GM23338 (cell line): ENCODE results near the gene LRMDA. TPM values are rescaled to one million over a fixed set of nuclear protein-coding genes. Genes with fewer than 3 reads are reported as not detected.

Experiments used
- ATAC-seq: fragments of 200-7000 bp; cut with Tn5 transposase; 3 replicates; pipeline ENCODE4 v1.9.1; 2020
- DNase-seq: peaks from one replicate; pipeline ENCODE4 v3.0.0-alpha.2; 2015; ENCODE audit warnings: low spot score
- H2AFZ ChIP-seq: fragments of 200-600 bp; sonication (generic); 2 replicates; pipeline ENCODE4 v1.8.0; 2016; ENCODE audit warnings: antibody characterized with exemption, mild to moderate bottlenecking, moderate library complexity
- H3F3A ChIP-seq: fragments of 200-600 bp; sonication (generic); replicated peaks from 2 replicates; pipeline ENCODE4 v1.8.0; 2017; ENCODE audit warnings: antibody characterized with exemption, mixed run types, low read depth
- H3K27ac ChIP-seq: fragments of 200-600 bp; sonication (generic); 2 replicates; pipeline ENCODE4 v1.6.1; 2016; ENCODE audit warnings: low read depth
- H3K27me3 ChIP-seq: fragments of 200-600 bp; sonication (generic); 2 replicates; pipeline ENCODE4 v1.8.0; 2016; ENCODE audit warnings: mild to moderate bottlenecking, mixed run types, moderate library complexity; ENCODE audit not compliant: insufficient read depth
- H3K36me3 ChIP-seq: fragments of 200-600 bp; sonication (generic); 2 replicates; pipeline ENCODE4 v1.8.0; 2016; ENCODE audit warnings: mild to moderate bottlenecking; ENCODE audit not compliant: insufficient read depth
- H3K4me1 ChIP-seq: fragments of 200-600 bp; sonication (generic); 2 replicates; pipeline ENCODE4 v1.8.0; 2016; ENCODE audit warnings: mild to moderate bottlenecking, moderate library complexity; ENCODE audit not compliant: insufficient read depth
- H3K4me2 ChIP-seq: fragments of 200-600 bp; sonication (generic); 2 replicates; pipeline ENCODE4 v1.7.1; 2017; ENCODE audit warnings: mixed run types
- H3K4me3 ChIP-seq: fragments of 200-600 bp; sonication (generic); 2 replicates; pipeline ENCODE4 v1.6.1; 2016; ENCODE audit warnings: mixed run types
- H3K79me2 ChIP-seq: fragments of 200-600 bp; sonication (generic); replicated peaks from 2 replicates; pipeline ENCODE4 v1.8.0; 2017; ENCODE audit warnings: mild to moderate bottlenecking; ENCODE audit not compliant: insufficient read depth
- H3K9me2 ChIP-seq: fragments of 200-600 bp; sonication (generic); 2 replicates; pipeline ENCODE4 v1.8.0; 2017; ENCODE audit not compliant: insufficient read depth
- H4K20me1 ChIP-seq: fragments of 200-600 bp; sonication (generic); replicated peaks from 2 replicates; pipeline ENCODE4 v1.8.0; 2017; ENCODE audit warnings: mild to moderate bottlenecking; ENCODE audit not compliant: insufficient read depth
- H3K27ac Mint-ChIP-seq: 2 replicates; pipeline ENCODE4 v1.8.0; 2020; ENCODE audit warnings: inconsistent platforms, mild to moderate bottlenecking, moderate library complexity, mixed read lengths
- H3K27me3 Mint-ChIP-seq: 3 replicates; pipeline ENCODE4 v1.8.0; 2022; ENCODE audit warnings: low read depth, mild to moderate bottlenecking, moderate library complexity, mixed read lengths, inconsistent platforms; ENCODE audit not compliant: insufficient read depth, poor library complexity
- H3K36me3 Mint-ChIP-seq: 3 replicates; pipeline ENCODE4 v1.8.0; 2021; ENCODE audit warnings: low read depth, mild to moderate bottlenecking, inconsistent platforms, moderate library complexity, mixed read lengths
- H3K4me1 Mint-ChIP-seq: 3 replicates; pipeline ENCODE4 v1.8.0; 2020; ENCODE audit warnings: mild to moderate bottlenecking, inconsistent platforms, mixed read lengths
- H3K4me3 Mint-ChIP-seq: 3 replicates; pipeline ENCODE4 v1.8.0; 2021; ENCODE audit warnings: moderate library complexity, mild to moderate bottlenecking, inconsistent platforms, mixed read lengths
- H3K9me3 Mint-ChIP-seq: 3 replicates; pipeline ENCODE4 v1.8.0; 2020; ENCODE audit warnings: moderate library complexity, mild to moderate bottlenecking, inconsistent platforms, mixed read lengths
- CREB1 ChIP-seq: fragments of 250-450 bp; sonication (Bioruptor Pico); IDR thresholded peaks from 2 replicates; pipeline ENCODE4 v1.5.0; 2020; ENCODE audit warnings: low read depth, mild to moderate bottlenecking, moderate library complexity
- ETS1 ChIP-seq: IDR thresholded peaks from 2 replicates; pipeline ENCODE4 v1.6.1; 2016; ENCODE audit warnings: antibody characterized with exemption
- EZH2phosphoT487 ChIP-seq: fragments of 200-600 bp; sonication (generic); IDR thresholded peaks from one replicate; pipeline ENCODE4 v1.8.1; 2018; ENCODE audit warnings: antibody characterized with exemption; ENCODE audit not compliant: unreplicated experiment
- NANOG ChIP-seq: IDR thresholded peaks from 2 replicates; pipeline ENCODE4 v1.6.1; 2016; ENCODE audit warnings: antibody characterized with exemption, borderline replicate concordance
- POLR2AphosphoS5 ChIP-seq: IDR thresholded peaks from 2 replicates; pipeline ENCODE4 v1.6.1; 2016; ENCODE audit warnings: antibody characterized with exemption, low read depth
- REST ChIP-seq: IDR thresholded peaks from one replicate; pipeline ENCODE4 v1.6.1; 2018; ENCODE audit warnings: antibody characterized with exemption; ENCODE audit not compliant: unreplicated experiment
- ZNF331 ChIP-seq: fragments of 250-450 bp; sonication (Bioruptor Pico); IDR thresholded peaks from 2 replicates; pipeline ENCODE4 v1.5.0; 2020; ENCODE audit warnings: low read depth, mild to moderate bottlenecking, moderate library complexity
- ZNF462 ChIP-seq: fragments of 250-450 bp; sonication (Bioruptor Pico); IDR thresholded peaks from 2 replicates; pipeline ENCODE4 v1.5.0; 2020; ENCODE audit warnings: mild to moderate bottlenecking, moderate library complexity
- polyA plus RNA-seq: library from polyadenylated mRNA; unstranded; fragments of >200 nt; fragmentation: Nextera tagmentation; extraction: Ambion mirVana; gene quantifications from 2 replicates; pipeline ENCODE4 v1.2.1, GENCODE V29; 2016
- total RNA-seq: library from RNA; depleted of rRNA; stranded (reverse); fragments of >200 nt; shearing (Covaris generic); gene quantifications from 2 replicates; pipeline ENCODE4 v1.2.3, GENCODE V29; 2014

LRMDA gene
- total and polyA plus RNA-seq, 2 experiments from 2014 or later = 0.90 to 1.8 TPM

GRCh38 chr10:75957314-75958120 is 526.1 kb downstream of the LRMDA start:
- Histone ChIP-seq H3K27ac (no peak overlapping the region), H4K20me1 (no peaks in the 10 kb centered on the region), H3K9me2 (no peaks in the 10 kb centered on the region), H3K27me3 (no peaks in the 10 kb centered on the region), H3K79me2 (no peaks in the 10 kb centered on the region), H3F3A (no peaks in the 10 kb centered on the region), H3K4me1 (no peaks in the 10 kb centered on the region), H3K4me2 (no peak overlapping the region), H3K36me3 (no peaks in the 10 kb centered on the region), H2AFZ (no peak overlapping the region; the same call in 1 of the 2 replicates), H3K4me3 (no peak overlapping the region)
- H3K27ac Mint-ChIP-seq = no peak overlapping the region
- DNase-seq (no peak), ATAC-seq (no peak)
- no peaks in the 10 kb centered on the region for H3K36me3 Mint-ChIP-seq
- no peak overlapping the region for H3K4me3 Mint-ChIP-seq
- H3K4me1 Mint-ChIP-seq = no peaks in the 10 kb centered on the region
- H3K9me3 Mint-ChIP-seq = no peaks in the 10 kb centered on the region
- no peaks in the 10 kb centered on the region for H3K27me3 Mint-ChIP-seq
- TF ChIP-seq REST (no peak), ETS1 (no peak), POLR2AphosphoS5 (no peak), ZNF331 (CRISPR knock-in tag) (no peak), EZH2phosphoT487 (no peak), NANOG (no peak), CREB1 (CRISPR knock-in tag) (no peak), ZNF462 (CRISPR knock-in tag) (no peak)
